GM19468 (cell line): Measurements from ENCODE around the gene ZFPL1.

Source experiments
- ATAC-seq: cut with Tn5 transposase; IDR thresholded peaks from one replicate; pipeline ENCODE4 v1.9.1; 2021; ENCODE audit warnings: mild to moderate bottlenecking, moderate library complexity, moderate number of reproducible peaks; ENCODE audit not compliant: unreplicated experiment; ENCODE audit errors: extremely low read depth

The ZFPL1 gene

DNA sequence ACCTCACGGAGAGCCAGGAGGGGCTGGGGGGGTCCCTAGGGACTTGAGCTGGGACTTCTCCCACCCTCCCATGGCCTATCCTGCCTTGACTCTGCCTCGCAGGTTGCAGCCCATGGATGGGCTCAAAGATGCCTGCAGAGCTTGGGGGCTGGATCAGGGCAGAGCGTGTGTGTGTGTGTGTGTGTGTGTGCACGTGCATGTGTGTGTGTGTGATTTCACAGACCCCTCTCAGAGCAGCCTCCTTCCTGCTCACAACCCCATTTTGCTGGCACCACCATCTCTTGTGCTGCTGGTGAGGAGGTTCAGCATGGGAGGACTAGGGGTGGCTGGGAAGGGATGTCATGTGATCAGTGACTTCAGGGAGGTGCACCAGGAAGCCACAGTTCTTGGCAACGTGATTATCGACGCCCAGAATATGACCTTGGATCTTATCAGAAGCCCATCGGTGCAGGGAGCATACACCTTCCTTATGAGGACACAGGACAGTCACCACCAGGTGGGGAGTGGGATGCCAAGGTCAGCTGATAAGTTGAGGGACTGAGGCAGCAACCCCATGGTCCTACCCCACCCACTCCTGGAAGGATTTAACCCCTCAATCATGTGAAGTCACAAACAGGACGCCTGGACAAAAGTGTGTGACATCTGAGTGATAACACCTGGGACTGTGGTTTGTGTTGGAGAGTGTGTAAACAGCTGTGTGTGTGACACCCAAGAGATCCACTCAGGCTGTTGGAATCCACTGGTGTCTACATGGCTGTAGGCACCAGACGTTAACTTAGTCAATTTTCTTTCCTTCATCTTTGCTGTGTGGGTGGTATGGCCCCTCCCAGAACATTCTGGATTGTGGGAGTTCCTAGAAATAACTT, 23.8 kb upstream of the ZFPL1 start:
- no peak for ATAC-seq

DNA sequence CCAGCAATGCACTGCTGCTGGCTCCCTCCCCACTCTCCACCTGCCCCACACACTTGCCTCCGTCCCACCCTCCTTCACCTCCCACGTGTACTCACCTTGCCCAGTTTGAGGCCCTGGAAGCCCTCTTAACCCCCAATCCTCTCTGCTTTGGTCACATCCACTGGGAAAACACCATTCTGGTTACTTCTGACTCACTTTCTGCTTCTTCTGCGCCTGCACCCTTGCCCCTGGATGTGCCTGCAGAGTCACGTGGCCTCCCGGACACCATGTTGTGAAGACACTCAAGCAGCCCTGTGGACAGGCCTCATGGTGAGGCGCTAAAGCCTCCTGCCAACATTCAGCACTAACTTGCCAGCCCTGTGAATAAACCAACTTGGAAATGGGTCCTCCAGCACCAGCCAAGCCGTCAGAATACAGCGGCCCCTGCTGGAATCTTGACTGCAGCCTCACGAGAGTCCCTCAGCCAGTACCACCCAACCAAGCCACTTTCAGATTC, 23.1 kb upstream of the ZFPL1 start:
- no peak for ATAC-seq

DNA sequence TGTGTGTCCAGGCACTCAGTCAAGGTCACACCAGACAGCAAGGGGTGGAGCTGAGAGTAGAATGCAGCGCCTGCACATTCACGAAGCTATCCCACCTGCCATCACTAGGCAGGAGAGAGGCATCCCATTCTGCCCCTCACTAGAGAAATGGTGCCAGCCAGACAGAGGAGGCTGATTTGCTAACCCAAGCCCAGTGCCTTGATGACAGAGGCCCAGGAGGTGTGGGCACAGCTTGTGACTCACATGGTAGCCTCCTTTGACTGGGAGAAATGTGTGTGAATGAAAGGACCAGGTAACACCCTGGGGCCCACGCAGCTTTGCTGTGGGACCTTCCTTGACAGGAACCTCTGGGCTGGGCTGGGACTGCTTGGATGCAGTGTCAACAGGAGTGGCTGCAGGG, 20.5 kb upstream of the ZFPL1 start:
- ATAC-seq: no peak

DNA sequence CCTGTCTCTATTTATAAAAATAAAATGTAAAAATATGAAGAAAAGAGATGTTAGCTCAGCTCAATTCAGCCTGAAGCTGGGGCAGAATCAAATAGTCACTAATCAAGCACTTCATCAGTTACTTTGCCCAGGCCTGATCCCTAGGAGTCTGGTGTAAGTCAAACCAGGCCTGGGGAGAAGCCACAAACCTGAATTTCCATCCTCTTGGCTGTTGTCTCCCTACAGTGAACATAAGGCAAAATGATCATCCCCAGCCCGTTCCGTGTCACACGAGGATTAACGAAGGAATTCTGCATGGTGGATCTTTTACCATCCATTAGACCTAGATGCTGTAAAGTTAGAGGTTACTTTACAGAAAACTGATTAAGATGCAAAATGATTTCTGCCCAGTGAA, 19.2 kb upstream of the ZFPL1 start:
- ATAC-seq: no peak

DNA sequence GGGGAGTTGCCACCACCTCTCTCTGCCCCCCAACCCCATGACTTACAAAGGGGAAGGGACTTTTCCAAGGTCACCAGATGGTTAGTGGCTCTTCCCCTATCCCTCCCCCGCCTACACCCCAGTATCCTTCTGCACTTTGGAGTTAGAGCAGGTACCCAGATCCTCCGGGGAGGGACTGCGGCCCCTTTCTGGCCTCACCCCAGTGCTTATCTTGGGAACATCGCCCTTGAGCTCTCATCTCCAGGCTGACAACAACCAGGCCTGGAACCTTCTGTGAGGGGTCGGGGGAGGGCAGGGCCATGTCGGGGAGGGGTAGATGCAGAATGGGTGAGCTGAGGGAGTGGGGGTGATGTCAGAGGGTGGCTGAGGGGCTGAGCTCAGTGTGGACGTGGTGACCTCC, 18.2 kb upstream of the ZFPL1 start:
- no peak for ATAC-seq

DNA sequence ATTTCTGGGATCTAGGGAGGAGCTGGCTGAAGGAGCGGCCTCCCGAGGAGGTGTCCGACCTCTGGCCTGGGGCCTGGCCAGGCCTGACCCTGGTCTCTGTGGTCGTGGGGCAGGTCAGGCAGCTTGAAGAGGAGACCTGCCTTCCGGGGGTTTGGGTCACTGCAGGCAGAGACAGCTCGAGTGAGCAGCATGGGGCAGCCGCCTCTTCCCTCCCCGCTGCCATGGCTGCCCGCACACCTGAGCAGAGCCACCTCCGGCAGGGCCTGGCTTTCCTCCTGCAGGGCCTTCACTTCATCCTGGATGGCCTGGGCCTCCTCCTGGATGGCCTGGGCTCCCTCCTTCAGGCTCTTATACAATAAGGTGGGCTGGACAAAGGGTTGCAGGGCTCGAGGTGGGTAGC, 17.7 kb upstream of the ZFPL1 start:
- ATAC-seq: no peak

DNA sequence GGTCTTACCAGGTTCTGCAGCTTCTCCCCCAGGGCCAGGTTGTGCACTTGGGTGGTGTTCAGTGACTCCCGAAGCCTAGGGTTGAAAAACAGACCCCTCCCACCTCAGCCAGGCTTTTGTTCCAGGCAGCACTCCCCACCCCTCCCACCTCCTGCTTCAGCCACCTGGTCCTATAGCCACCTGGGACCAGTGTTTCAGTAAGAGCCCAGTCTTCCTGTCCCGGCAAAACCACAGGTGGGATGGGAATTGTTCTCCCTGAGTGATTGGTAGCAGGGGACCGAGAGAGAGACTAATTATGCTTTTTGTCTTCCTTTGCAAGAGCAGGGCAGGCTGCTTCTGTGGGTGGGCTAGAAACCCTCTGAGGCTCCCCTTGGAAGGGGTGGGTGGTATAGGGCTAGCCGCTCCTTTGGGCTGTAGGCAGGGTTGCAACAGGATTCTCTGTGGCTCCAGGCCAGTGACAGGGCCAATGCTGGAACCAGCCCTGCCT, 17.2 kb upstream of the ZFPL1 start:
- ATAC-seq: no peak

DNA sequence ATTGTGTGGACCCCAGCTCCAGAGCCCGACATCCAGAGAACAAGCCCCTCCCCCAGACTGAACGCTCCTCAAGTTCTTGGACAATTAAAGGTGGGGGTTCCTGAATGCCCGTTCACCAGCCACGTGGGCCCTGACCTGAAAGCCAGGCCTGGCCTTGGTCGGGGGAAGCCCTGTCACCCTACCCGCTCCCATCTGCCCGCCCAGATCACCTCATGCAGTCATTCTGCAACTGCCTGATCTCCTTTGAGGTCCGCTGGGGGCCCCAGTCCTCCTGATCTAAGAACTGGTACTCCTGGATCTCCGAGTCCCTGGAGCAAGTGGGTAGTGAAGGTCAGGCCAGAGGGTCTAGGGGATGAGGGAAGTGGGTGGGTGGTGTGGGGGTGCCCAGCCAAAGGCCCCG, 16.6 kb upstream of the ZFPL1 start:
- ATAC-seq: no peak

DNA sequence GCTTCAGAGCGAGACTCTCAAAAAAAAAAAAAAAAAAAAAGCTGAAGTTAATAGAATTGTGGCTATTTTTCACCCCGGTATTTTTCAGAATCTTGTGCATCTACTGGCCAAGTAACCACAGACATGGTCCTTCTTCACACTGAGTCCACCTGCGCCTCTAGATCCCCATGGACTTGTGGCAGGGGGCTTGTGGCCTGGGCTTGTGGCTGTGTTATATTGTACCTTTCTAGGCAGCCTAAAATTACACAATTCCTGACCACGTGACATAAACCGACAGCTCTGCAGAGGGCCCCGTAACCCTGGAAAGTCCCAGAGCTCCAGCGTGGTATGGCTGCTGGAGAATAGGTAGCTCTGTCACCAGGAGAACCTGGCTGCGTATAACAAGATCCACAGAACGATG, 14.8 kb upstream of the ZFPL1 start:
- no peak for ATAC-seq

DNA sequence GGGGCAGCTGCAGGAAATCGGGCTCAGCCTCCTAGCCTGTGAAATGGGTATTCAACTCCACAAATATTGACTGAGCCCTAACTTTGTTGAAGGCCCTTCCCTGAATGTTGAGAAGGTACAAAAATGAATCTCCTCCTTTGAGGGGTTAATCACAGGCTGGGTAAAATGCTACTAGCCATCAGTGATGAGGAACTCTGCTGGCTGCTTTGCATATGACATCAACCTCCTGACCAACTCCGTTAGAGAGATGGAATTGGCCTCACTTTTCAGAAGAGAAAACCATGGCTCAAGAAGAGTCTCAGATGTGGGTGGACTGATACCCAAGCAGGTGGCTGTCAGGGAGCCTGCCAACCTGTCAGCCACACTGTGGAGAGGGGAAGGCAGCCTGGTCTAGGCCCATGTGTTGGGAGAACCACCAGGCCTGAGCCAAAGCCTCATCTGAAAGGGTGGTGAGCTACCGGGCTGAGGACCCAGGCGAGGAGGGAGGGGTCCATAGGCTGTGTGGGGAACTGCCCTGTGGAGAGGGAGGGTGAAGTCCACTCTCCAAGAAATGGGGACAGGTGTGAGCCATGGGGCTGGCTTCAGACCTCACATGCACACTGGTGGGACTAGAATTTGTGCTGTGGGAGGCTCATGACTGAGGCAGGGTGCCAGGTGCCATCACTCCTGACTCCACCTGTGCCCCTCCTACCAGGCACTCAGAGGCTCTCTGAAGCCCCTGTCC, 12.0 kb upstream of the ZFPL1 start:
- ATAC-seq: no peak

DNA sequence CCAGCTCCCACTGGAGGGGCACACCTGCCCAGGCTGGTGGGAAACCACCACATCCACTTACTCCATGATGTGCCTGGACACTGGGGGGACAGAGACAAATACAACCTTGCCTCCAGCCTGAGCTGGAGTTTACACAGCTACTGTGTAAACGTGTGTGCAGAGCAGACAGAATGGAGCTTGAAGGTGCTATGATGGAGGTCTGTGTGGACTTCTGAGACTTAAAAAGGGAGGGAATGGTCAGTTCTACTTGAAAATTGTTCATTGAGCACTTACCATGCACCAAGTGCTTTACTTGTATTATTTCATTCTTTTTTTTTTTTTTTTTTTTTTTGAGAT, 11.4 kb upstream of the ZFPL1 start:
- no peak for ATAC-seq

DNA sequence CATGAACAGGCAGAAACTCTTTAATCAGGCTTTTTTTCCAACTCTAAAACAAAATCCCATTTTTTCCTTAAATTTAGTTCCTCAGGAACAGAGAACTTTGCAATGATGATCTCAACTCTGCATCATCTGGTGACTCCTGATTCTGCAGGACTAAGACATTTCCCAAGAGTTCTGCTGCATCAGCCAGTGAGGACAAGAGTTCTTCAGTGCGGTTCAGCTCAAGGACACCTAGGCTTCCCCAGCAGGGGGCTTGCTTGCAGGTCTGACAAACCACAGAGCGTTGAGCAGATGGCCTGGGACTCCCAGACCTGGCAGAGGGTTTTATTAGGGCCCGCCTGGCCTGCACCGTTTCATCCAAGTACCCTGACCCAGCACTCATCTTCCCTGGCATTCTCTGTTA, 6.6 kb upstream of the ZFPL1 start:
- no peak for ATAC-seq

DNA sequence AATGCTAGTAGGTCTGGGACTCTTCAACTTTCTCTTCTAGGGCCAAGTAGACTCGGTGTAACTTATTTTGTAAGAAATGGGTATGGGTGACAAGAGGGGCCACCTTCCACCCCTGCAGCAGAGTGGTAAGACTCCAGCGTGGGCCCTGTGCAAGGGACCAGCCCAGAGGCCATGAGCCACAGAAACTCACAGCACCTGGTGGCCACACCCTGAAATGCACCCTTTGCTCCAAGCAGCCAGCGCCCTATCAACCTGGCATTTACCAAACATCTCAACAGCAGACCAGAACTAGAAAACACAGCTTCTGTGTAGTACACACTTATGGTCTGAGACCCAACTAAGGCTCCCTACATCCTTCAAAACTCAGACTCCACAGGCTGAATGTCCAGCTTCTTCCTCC, 5.9 kb upstream of the ZFPL1 start:
- no peak for ATAC-seq

DNA sequence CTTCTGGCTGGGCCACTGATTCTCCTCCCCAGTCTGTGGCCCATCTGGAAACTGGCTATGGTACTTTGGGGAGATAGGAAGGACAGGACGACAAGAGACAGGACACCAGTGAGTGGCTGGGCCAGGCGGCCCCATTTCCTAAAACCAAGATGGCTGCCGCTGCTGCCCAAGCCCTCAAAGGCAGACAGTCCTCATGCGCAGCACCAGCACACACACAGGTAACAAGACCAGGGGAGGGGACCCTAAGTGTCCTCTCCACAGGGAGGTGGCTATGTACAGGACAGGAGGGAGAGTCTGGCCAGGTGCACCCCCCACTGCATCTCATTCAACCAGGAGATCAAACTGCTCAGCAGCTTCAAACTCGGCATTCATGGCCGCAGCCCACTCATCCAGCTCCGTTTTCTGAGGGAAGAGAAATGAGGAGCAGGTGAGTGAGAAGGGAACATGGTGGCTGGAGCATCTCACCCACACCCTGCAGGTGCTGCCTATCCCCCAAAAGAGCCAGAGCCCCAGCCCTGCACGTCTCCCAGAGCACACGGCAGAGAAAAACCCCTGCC, 5.2 kb upstream of the ZFPL1 start:
- ATAC-seq: no peak

DNA sequence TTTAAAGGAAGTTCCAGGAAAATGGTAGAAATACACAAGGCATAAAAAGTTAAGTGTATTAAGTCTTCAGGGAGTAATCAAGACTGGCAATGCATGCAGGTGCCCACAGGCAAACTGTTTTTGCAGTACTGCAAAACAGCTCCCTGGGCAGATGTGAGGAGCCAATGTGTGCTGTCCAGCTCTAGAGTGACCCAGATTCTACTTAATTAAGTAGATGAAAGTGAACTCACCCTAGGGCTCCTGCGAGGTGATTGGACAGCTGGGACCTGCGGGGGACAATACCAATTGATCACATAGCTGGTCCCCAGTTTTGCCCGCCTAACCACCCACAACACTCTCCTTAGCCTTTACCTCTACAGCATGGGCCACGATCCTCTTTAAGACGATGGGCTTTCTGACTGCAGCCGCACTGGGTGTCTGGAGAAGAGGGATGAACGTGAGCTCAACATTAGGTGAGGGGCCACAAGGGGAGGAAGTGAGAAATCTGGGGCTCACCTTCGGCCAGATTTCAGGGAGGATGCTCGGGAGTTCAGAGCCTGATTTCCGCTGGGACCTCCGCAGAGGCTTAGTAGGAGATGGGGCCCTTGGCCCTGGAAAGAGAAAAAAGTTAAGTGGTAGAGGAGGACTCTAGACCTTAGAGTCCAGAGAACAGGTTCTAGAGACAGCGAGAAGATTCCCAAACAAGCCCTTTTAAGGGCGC, 738 bp upstream of the ZFPL1 start:
- no peak for ATAC-seq

DNA sequence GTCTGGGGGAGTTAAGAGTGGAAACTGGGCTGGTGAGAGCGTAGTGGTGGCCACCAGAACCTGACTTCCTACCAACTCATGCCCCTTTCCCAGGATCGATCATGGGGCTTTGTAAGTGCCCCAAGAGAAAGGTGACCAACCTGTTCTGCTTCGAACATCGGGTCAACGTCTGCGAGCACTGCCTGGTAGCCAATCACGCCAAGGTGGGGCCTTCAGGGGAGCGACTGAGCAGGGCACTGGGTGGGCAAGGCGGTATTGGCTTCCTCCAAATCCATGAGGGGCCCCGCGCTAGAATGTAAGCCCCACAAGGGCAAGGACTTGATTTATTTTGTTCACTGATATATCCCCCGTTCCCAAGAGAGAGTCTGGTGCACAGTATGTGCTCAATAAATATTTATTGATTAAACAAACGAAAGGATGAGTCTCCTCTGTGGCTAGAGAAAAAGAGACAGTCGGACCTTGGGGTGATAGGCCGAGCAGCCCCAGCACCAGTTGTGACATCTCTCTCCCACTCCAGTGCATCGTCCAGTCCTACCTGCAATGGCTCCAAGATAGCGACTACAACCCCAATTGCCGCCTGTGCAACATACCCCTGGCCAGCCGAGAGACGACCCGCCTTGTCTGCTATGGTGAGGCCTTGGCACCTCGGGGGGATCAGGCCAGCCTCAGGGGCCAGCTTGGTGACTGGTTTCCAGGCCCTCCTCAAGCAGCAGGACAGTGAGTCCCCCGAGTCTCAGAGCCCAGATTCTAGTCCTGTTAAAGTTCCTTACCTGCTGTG, 765 bp downstream of the ZFPL1 start:
- ATAC-seq: no peak

DNA sequence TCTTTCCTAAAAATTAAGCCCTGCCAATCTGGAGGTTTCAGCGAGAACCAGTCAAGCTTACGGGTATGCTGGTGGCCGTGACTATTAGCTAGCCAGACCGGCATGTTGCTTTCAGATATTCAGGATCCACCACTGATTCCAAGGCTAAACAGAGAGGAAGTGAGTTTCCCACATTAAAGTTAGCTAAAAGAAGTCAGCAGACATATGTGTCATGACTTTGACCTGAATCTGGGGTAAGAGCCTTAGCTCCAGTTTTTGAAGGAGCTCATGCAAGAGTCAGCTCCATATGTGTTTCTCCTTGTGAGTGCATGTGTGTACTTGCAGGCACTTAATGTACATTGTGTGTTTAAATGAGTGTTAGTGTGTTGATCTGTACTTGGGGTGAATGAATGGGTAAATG, 1.4 kb downstream of the ZFPL1 start:
- ATAC-seq: no peak

DNA sequence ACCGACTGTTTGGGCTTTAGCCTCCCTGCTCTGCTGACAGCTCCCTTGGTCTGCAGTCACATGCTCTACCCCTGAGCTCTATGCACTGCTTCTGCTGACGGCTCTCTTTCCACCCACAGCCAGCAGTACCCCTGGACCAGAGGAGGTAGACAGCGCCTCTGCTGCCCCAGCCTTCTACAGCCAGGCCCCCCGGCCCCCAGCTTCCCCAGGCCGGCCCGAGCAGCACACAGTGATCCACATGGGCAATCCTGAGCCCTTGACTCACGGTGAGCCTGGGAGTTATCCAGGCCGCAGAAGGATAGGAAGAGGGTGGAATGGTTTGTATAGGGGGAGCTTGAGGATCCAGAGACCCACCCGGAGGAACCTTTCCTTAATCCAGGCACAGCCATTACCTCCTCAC, 2.8 kb downstream of the ZFPL1 start:
- no peak for ATAC-seq

DNA sequence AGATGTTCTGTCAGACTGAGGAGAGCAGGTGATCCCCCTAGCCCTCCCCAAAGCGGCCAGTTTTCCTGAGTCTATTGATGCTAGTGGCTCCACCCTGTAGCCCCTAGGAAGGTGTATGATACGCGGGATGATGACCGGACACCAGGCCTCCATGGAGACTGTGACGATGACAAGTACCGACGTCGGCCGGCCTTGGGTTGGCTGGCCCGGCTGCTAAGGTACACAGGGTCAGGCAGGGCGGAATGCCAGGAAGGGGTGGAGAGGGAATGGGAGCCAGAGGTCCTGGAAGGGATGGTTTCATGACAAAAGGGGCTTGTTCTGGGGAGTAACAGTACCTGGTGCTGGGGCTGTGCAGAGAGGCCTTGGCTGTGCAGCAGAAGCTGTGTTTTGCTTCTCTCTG, 3.2 kb downstream of the ZFPL1 start:
- no peak for ATAC-seq

DNA sequence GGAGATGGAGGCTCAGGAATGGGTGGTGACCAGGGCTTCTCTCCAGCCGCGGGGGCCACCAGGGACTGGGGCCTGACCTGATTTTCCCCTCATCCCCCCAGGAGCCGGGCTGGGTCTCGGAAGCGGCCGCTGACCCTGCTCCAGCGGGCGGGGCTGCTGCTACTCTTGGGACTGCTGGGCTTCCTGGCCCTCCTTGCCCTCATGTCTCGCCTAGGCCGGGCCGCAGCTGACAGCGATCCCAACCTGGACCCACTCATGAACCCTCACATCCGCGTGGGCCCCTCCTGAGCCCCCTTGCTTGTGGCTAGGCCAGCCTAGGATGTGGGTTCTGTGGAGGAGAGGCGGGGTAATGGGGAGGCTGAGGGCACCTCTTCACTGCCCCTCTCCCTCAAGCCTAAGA, 3.8 kb downstream of the ZFPL1 start:
- ATAC-seq: no peak
